Heart right ventricle (tissue), 16 donors: Measurements from ENCODE around the gene CREBBP. TPM values are rescaled to one million over a fixed set of nuclear protein-coding genes. Genes with fewer than 3 reads are reported as not detected.

ENCODE experiments used
- ATAC-seq, 8 donors: fragments of 200-7000 bp; cut with Tn5 transposase; one replicate each; pipeline ENCODE4 v1.9.1; 2020; ENCODE audit warnings: mild to moderate bottlenecking in 8 of 8, moderate library complexity in 8 of 8, moderate number of reproducible peaks in 1 of 8
- DNase-seq, 2 donors: peaks; one replicate each; pipeline ENCODE4 v3.0.0-alpha.2; 2020
- H3K27ac ChIP-seq, 10 donors: fragments of 200-600 bp; sonication (generic) in 2 of 10; one replicate each; pipeline versions ENCODE4 v1.5.0 to v1.8.0; 2020 to 2022; ENCODE audit warnings: mild to moderate bottlenecking in 3 of 10
- H3K27me3 ChIP-seq, 7 donors: fragments of 200-600 bp; one replicate each; pipeline ENCODE4 v1.8.0; 2021 to 2022; ENCODE audit warnings: mild to moderate bottlenecking in 2 of 7
- H3K36me3 ChIP-seq, 9 donors: fragments of 200-600 bp; sonication (generic) in 1 of 9; one replicate each; pipeline versions ENCODE4 v1.5.0 to v1.8.0; 2020 to 2022; ENCODE audit warnings: mild to moderate bottlenecking in 2 of 9
- H3K4me1 ChIP-seq, 9 donors: fragments of 200-600 bp; sonication (generic) in 1 of 9; one replicate each; pipeline versions ENCODE4 v1.5.0 to v1.8.0; 2020 to 2022; ENCODE audit warnings: mild to moderate bottlenecking in 4 of 9
- H3K4me3 ChIP-seq, 10 donors: fragments of 200-600 bp; sonication (generic) in 2 of 10; one replicate each; pipeline versions ENCODE4 v1.5.0 to v1.8.0; 2020 to 2022; ENCODE audit warnings: mild to moderate bottlenecking in 7 of 10, moderate library complexity in 2 of 10
- H3K9me3 ChIP-seq, 11 donors: fragments of 200-600 bp in 10 of 11; sonication (generic) in 2 of 11; one replicate each; pipeline versions ENCODE4 v1.5.0 to v1.8.0; 2013 to 2022; ENCODE audit warnings: mild to moderate bottlenecking in 2 of 11, control low read depth in 1 of 11, moderate library complexity in 1 of 11
- WGBS, 2 donors: extraction: QIAGEN DNeasy Blood & Tissue Kit; methylation state at CpG; one replicate each; pipeline ENCODE4 v1.1.7; 2013; ENCODE audit warnings: inconsistent platforms in 1 of 2; 5-methylcytosine and 5-hydroxymethylcytosine counted together
- intact Hi-C, 10 donors: fragments of 100-400 bp; cut with DNase I; formaldehyde crosslinking; loops; one replicate each; pipeline versions ENCODE4 v1.11.1 to v1.14.2; 2022
- polyA plus RNA-seq, 2 donors: library from polyadenylated mRNA; stranded (reverse); fragments of 200-250 nt; gene quantifications; one replicate each; pipeline ENCODE4 v1.2.3, GENCODE V29; 2013
- total RNA-seq, 10 donors: library from RNA; stranded (reverse); fragmentation: NEBNext Ultra II Directional in 3 of 10; extraction: Animal tissue kit (Norgen Biotek cat#: 25700) in 3 of 10; gene quantifications; one replicate each; pipeline versions ENCODE4 v1.2.1 to v1.2.4, GENCODE V29; 2021 to 2023
- TF ChIP-seq, protein P1 (sequence below), 9 donors: fragments of 200-600 bp; sonication (generic) in 2 of 9; IDR thresholded peaks; one replicate each; pipeline versions ENCODE4 v1.5.0 to v1.8.0; 2021 to 2022; ENCODE audit warnings: antibody characterized with exemption in 9 of 9, mild to moderate bottlenecking in 5 of 9, moderate library complexity in 1 of 9
- donor health status: Arrhythmogenic right ventricular cardiomyopathy.
- donor health status: ischemic (EF 13 %, LVEDD 7.1; RV severe dilation, severe dysfunction).
- donor health status: healthy with polysubstance abuse.
- donor health status: DM: no; HTN: yes; CAD: no.
- donor health status: DM: no; HTN: no; CAD: no.
- donor health status: ischemic (EF 25% LVEDD 6.9; RV normal size, moderate dysfunction).
- donor health status: ischemic (EF 25% LVEDD 5.7; RV mildly dilated, moderate dysfunction).
- donor health status: healthy.
- donor health status: DM: yes; HTN: yes; CAD: no.
- donor health status: Ischemic cardiomyopathy.
- donor health status: ischemic (EF 35%, LVEDD 5.7; RV mildly dilated, moderate dysfunction).
- donor health status: nonischemic (EF 11% LVEDD 7.7; RV severe dilation, severe dysfunction).
- donor health status: DM: yes; HTN: yes; CAD: no.
- donor health status: PGD.
- donor health status: ischemic (EF 29% LVEDD 5.4; RV normal size, mild dysfunction).
- donor health status: nonischemic (EF 23%, LVEDD 6.1; RV moderate dilation, normal function).

The CREBBP gene
- total and polyA plus RNA-seq, 12 donors, result 6.3 to 51.5 (median 41.0) TPM

DNA sequence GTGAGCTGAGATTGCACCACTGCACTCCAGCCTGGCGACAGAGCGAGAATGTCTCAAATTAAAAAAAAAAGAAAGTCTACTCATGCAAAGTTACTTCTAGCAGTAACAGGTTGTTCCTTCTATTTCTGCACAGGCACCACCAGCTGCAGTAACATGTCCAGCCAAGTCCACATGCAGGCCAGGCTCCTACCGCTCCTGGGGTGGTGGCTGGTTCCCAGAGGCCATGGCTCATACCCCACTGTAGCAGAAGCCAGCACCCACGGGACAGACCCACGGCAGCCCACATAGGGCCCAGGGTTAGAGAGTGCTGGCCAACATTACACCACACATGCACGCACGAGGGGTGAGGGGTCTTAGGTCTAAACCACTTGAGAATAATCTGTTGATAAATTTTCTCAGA, 136.5 kb downstream of the CREBBP start:
- TF ChIP-seq, protein P1, sequence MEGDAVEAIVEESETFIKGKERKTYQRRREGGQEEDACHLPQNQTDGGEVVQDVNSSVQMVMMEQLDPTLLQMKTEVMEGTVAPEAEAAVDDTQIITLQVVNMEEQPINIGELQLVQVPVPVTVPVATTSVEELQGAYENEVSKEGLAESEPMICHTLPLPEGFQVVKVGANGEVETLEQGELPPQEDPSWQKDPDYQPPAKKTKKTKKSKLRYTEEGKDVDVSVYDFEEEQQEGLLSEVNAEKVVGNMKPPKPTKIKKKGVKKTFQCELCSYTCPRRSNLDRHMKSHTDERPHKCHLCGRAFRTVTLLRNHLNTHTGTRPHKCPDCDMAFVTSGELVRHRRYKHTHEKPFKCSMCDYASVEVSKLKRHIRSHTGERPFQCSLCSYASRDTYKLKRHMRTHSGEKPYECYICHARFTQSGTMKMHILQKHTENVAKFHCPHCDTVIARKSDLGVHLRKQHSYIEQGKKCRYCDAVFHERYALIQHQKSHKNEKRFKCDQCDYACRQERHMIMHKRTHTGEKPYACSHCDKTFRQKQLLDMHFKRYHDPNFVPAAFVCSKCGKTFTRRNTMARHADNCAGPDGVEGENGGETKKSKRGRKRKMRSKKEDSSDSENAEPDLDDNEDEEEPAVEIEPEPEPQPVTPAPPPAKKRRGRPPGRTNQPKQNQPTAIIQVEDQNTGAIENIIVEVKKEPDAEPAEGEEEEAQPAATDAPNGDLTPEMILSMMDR (IDR thresholded peaks at IDR 0.05), result no peak
- 92 to 93% methylated on average over 7 of the region's 7 CpGs for WGBS, 2 donors
- no peaks in the 10 kb centered on the region for H3K4me1 ChIP-seq
- ATAC-seq (no peak), DNase-seq (no peak)
- no peaks in the 10 kb centered on the region for H3K9me3 ChIP-seq
- H3K36me3 ChIP-seq, result peaks cover 0 to 100% (median 81%) of the 10 kb centered on the region in 9 donors
- no peak overlapping the region for H3K27ac ChIP-seq
- intact Hi-C loops, result no loop called here
- no peaks in the 10 kb centered on the region for H3K27me3 ChIP-seq
- H3K4me3 ChIP-seq, result no peak overlapping the region

DNA sequence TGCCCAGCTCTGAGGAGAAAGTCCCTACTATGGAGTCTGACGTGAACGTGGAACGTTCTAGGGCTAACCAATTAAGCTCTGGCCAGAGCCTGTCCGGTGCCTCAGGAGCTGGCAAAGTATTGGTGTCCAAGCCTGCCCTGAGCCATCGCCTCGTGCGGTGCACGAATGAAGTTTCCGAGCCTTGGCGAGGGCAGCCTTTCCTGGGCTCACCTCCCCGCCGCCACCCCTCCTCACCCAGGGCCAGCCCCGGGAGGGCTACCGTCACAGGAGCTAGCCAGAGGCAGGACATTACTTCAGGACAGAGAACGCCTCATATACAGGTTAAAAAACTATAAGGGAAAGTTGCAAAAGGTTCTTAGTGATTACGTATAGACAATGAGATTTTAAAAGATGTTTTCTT, 139.6 kb downstream of the CREBBP start:
- Histone ChIP-seq H3K36me3 (peaks cover 0 to 100% (median 86%) of the 10 kb centered on the region in 9 donors), H3K27ac (no peak overlapping the region), H3K27me3 (no peaks in the 10 kb centered on the region), H3K9me3 (no peaks in the 10 kb centered on the region), H3K4me1 (no peaks in the 10 kb centered on the region), H3K4me3 (no peak overlapping the region)
- TF ChIP-seq, protein P1 (IDR thresholded peaks at IDR 0.05), result no peak
- intact Hi-C loops, result no loop called here
- WGBS, 2 donors, result 93 to 95% methylated on average over 16 of the region's 16 CpGs
- no peak for DNase-seq
- no peak for ATAC-seq

DNA sequence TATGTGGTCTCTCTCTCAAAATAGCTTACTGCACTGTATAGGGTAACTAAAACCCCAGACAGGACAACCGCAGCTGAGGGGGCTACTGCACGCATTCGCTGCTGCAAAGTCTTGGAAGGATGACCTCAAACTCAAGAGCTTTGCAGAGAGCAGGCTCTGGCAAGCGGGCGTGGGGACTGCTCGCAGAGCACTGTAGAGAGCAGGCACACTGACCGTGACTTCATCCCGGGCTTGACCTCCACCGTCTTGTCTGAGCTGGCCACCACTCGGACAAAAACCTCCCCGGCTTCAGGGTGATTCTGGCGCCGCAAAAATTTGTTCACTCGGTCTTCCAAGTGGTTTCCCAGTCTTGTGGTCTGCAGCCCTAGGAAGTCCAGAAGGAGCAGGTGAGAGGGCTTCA, 140.3 kb downstream of the CREBBP start:
- intact Hi-C loops, result no loop called here
- peak in 1 of 8 donors; percentile 22 for ATAC-seq
- 91 to 94% methylated on average over 14 of the region's 14 CpGs for WGBS, 2 donors

DNA sequence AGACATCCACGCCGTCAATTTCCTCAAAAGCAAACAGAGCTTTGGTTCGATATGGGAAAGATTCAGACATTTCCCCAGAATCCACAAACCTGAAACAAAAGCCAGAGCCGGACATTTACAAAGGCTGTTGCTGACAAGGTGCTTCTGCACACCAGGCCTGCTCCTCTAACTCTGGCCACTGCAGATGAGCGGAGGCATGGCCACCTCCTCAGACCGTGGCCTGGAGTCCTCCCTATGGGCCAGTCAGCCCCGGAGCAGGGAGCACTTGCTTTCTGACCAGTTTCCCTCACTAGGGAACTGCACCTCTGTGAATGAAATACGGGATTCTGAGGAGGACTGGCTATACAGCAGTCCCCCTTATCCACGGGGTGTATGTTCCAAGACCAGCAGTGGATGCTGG, 140.9 kb downstream of the CREBBP start:
- ATAC-seq (no peak), DNase-seq (no peak)
- WGBS, 2 donors, result 92 to 96% methylated on average over 9 of the region's 9 CpGs

More for the DNA sequence above, 140.3 kb downstream of the CREBBP start:
- Histone ChIP-seq H3K27me3 (no peaks in the 10 kb centered on the region), H3K36me3 (peaks cover 7 to 100% (median 88%) of the 10 kb centered on the region in 9 donors), H3K27ac (no peak overlapping the region), H3K4me1 (no peaks in the 10 kb centered on the region), H3K9me3 (no peaks in the 10 kb centered on the region), H3K4me3 (no peak overlapping the region)
- TF ChIP-seq, protein P1 (IDR thresholded peaks at IDR 0.05), result no peak
- no peak for DNase-seq

More for the DNA sequence above, 140.9 kb downstream of the CREBBP start:
- H3K27ac ChIP-seq, result no peak overlapping the region
- H3K36me3 ChIP-seq, result peaks cover 11 to 100% (median 87%) of the 10 kb centered on the region in 9 donors
- no peaks in the 10 kb centered on the region for H3K4me1 ChIP-seq
- TF ChIP-seq, protein P1 (IDR thresholded peaks at IDR 0.05), result no peak
- no peak overlapping the region for H3K4me3 ChIP-seq
- no peaks in the 10 kb centered on the region for H3K9me3 ChIP-seq
- no peaks in the 10 kb centered on the region for H3K27me3 ChIP-seq
- intact Hi-C loops, result no loop called here
